T-helper 17 cell (primary cell): Measurements from ENCODE around the gene BCAP31. TPM values are rescaled to one million over a fixed set of nuclear protein-coding genes. Genes with fewer than 3 reads are reported as not detected.
"Not testable (repeated sequence)": the region's sequence is repeated elsewhere in the genome, so short reads cannot be mapped to it uniquely, and the experiment has no call there.

Experiments
- ATAC-seq: fragments of 150-1000 bp; cut with Tn5 transposase; 2 replicates; pipeline ENCODE4 v1.10.0; 2021; ENCODE audit warnings: mild to moderate bottlenecking, moderate library complexity
- DNase-seq, 3 donors: peaks; one replicate each; pipeline versions ENCODE4 v3.0.0 to v3.0.0-alpha.2; 2020 to 2021
- H3K9me3 ChIP-seq: one replicate; pipeline ENCODE4 v1.7.0; 2013; ENCODE audit warnings: low read length, mild to moderate bottlenecking; ENCODE audit not compliant: control insufficient read depth, poor library complexity, severe bottlenecking
- H3K27ac Mint-ChIP-seq: one replicate; pipeline ENCODE4 v1.8.0; 2022; ENCODE audit warnings: mild to moderate bottlenecking, moderate library complexity, mixed read lengths
- H3K27me3 Mint-ChIP-seq: one replicate; pipeline ENCODE4 v1.8.0; 2022; ENCODE audit warnings: mixed read lengths
- H3K36me3 Mint-ChIP-seq: one replicate; pipeline ENCODE4 v1.8.0; 2022; ENCODE audit warnings: low read depth, mixed read lengths
- H3K4me1 Mint-ChIP-seq: one replicate; pipeline ENCODE4 v1.8.0; 2022; ENCODE audit warnings: mild to moderate bottlenecking, mixed read lengths
- H3K4me3 Mint-ChIP-seq: one replicate; pipeline ENCODE4 v1.8.0; 2022; ENCODE audit warnings: mild to moderate bottlenecking, moderate library complexity, mixed read lengths
- total RNA-seq, 4 donors: library from RNA in 2 of 4; stranded (reverse) in 2 of 4; gene quantifications; one replicate each; pipeline ENCODE4 v1.2.3 and lab custom pipeline; 2022 to 2026

BCAP31 gene
- total RNA-seq, 2 donors from 2014 or later: 101 TPM

GRCh38 chrX:153735274-153735673 lies 11.1 kb upstream of the BCAP31 start:
- H3K9me3 ChIP-seq: no peaks in the 10 kb centered on the region
- H3K4me3 Mint-ChIP-seq: peak overlapping the region; percentile 47
- ATAC-seq (peak; percentile 86), DNase-seq (no peak)
- H3K27ac Mint-ChIP-seq: no peak overlapping the region
- peaks cover 15% of the 10 kb centered on the region for H3K4me1 Mint-ChIP-seq
- no peaks in the 10 kb centered on the region for H3K27me3 Mint-ChIP-seq
- no peaks in the 10 kb centered on the region for H3K36me3 Mint-ChIP-seq

GRCh38 chrX:153734871-153735270 lies 10.7 kb upstream of the BCAP31 start:
- no peak for DNase-seq
- ATAC-seq: no peak
- Mint-ChIP-seq H3K4me1 (peaks cover 14% of the 10 kb centered on the region), H3K4me3 (peak overlapping the region; percentile 47), H3K36me3 (no peaks in the 10 kb centered on the region), H3K27me3 (no peaks in the 10 kb centered on the region), H3K27ac (no peak overlapping the region)
- H3K9me3 ChIP-seq: no peaks in the 10 kb centered on the region

- H3K9me3 ChIP-seq: no peaks in the 10 kb centered on the region
- Mint-ChIP-seq H3K27ac (no peak overlapping the region), H3K27me3 (no peaks in the 10 kb centered on the region), H3K4me1 (peaks cover 17% of the 10 kb centered on the region), H3K36me3 (no peaks in the 10 kb centered on the region), H3K4me3 (no peak overlapping the region)
- DNase-seq (no peak), ATAC-seq (no peak)
Measured at GRCh38 chrX:153733651-153734240, 9.6 kb upstream of the BCAP31 start.

GRCh38 chrX:153732401-153732800 lies 8.2 kb upstream of the BCAP31 start:
- peaks cover 17% of the 10 kb centered on the region for H3K4me1 Mint-ChIP-seq
- H3K27ac Mint-ChIP-seq: no peak overlapping the region
- H3K36me3 Mint-ChIP-seq: no peaks in the 10 kb centered on the region
- no peak for DNase-seq
- no peak for ATAC-seq
- no peaks in the 10 kb centered on the region for H3K9me3 ChIP-seq
- no peaks in the 10 kb centered on the region for H3K27me3 Mint-ChIP-seq
- no peak overlapping the region for H3K4me3 Mint-ChIP-seq

- Mint-ChIP-seq H3K4me1 (peaks cover 18% of the 10 kb centered on the region), H3K4me3 (no peak overlapping the region)
- no peak for ATAC-seq
Measured at GRCh38 chrX:153731845-153732215, 7.6 kb upstream of the BCAP31 start.

GRCh38 chrX:153731117-153731844 lies 7.1 kb upstream of the BCAP31 start:
- H3K9me3 ChIP-seq: no peaks in the 10 kb centered on the region
- H3K27ac Mint-ChIP-seq: no peak overlapping the region
- ATAC-seq: no peak
- DNase-seq: no peak
- peaks cover 20% of the 10 kb centered on the region for H3K4me1 Mint-ChIP-seq
- no peaks in the 10 kb centered on the region for H3K36me3 Mint-ChIP-seq
- H3K4me3 Mint-ChIP-seq: no peak overlapping the region
- no peaks in the 10 kb centered on the region for H3K27me3 Mint-ChIP-seq

More at GRCh38 chrX:153731845-153732215, 7.6 kb upstream of the BCAP31 start:
- no peak for DNase-seq
- H3K27ac Mint-ChIP-seq: no peak overlapping the region
- no peaks in the 10 kb centered on the region for H3K27me3 Mint-ChIP-seq
- H3K36me3 Mint-ChIP-seq: no peaks in the 10 kb centered on the region
- no peaks in the 10 kb centered on the region for H3K9me3 ChIP-seq

GRCh38 chrX:153730115-153730514 lies 5.9 kb upstream of the BCAP31 start:
- not testable (repeated sequence) for H3K36me3 Mint-ChIP-seq, ATAC-seq, H3K27me3 Mint-ChIP-seq, H3K9me3 ChIP-seq, H3K4me3 Mint-ChIP-seq, DNase-seq, H3K27ac Mint-ChIP-seq
- peaks cover 14% of the 10 kb centered on the region for H3K4me1 Mint-ChIP-seq

- no peak for ATAC-seq
- Mint-ChIP-seq H3K27me3 (no peaks in the 10 kb centered on the region), H3K27ac (peak overlapping the region; percentile 47), H3K36me3 (no peaks in the 10 kb centered on the region), H3K4me1 (peaks cover 9% of the 10 kb centered on the region), H3K4me3 (no peak overlapping the region)
- H3K9me3 ChIP-seq: no peaks in the 10 kb centered on the region
- DNase-seq: no peak
Measured at GRCh38 chrX:153728951-153729631, 4.9 kb upstream of the BCAP31 start.

GRCh38 chrX:153728095-153728494 lies 3.9 kb upstream of the BCAP31 start:
- Mint-ChIP-seq H3K27ac (peak overlapping the region; percentile 86), H3K4me1 (peaks cover 9% of the 10 kb centered on the region), H3K4me3 (no peak overlapping the region), H3K36me3 (no peaks in the 10 kb centered on the region), H3K27me3 (no peaks in the 10 kb centered on the region)
- DNase-seq: no peak
- no peaks in the 10 kb centered on the region for H3K9me3 ChIP-seq
- no peak for ATAC-seq

GRCh38 chrX:153727123-153727931 lies 3.1 kb upstream of the BCAP31 start:
- Mint-ChIP-seq H3K4me1 (peaks cover 11% of the 10 kb centered on the region), H3K4me3 (peak overlapping the region; percentile 70), H3K27me3 (no peaks in the 10 kb centered on the region), H3K36me3 (no peaks in the 10 kb centered on the region), H3K27ac (peak overlapping the region; percentile 86)
- H3K9me3 ChIP-seq: no peaks in the 10 kb centered on the region
- DNase-seq (no peak), ATAC-seq (no peak)

GRCh38 chrX:153726286-153727122 lies 2.3 kb upstream of the BCAP31 start:
- DNase-seq (peak; percentile 21 to 35 (median 30)), ATAC-seq (peak; percentile 27)
- no peaks in the 10 kb centered on the region for H3K36me3 Mint-ChIP-seq
- no peaks in the 10 kb centered on the region for H3K9me3 ChIP-seq
- peak overlapping the region; percentile 86 for H3K27ac Mint-ChIP-seq
- H3K4me3 Mint-ChIP-seq: peak overlapping the region; percentile 70
- peaks cover 16% of the 10 kb centered on the region for H3K4me1 Mint-ChIP-seq
- no peaks in the 10 kb centered on the region for H3K27me3 Mint-ChIP-seq

GRCh38 chrX:153725832-153726285 lies 1.7 kb upstream of the BCAP31 start:
- H3K4me3 Mint-ChIP-seq: peak overlapping the region; percentile 70
- no peaks in the 10 kb centered on the region for H3K9me3 ChIP-seq
- no peak for ATAC-seq
- H3K4me1 Mint-ChIP-seq: peaks cover 16% of the 10 kb centered on the region
- no peaks in the 10 kb centered on the region for H3K36me3 Mint-ChIP-seq
- H3K27me3 Mint-ChIP-seq: no peaks in the 10 kb centered on the region
- H3K27ac Mint-ChIP-seq: no peak overlapping the region
- no peak for DNase-seq
